Stimulated activated effector memory CD8-positive, alpha-beta T cell treated with anti-CD3 and anti-CD28 coated beads, Interleukin-12 subunit alpha, Interleukin-12 subunit beta, amount 100 ng/mL, for 72 hours (primary cell): ENCODE data around the gene SYTL3.

Experiments used
- ATAC-seq: fragments of 150-1000 bp; cut with Tn5 transposase; 2 replicates; pipeline ENCODE4 v1.10.0; 2021
- DNase-seq, 2 donors: peaks; one replicate each; pipeline ENCODE4 v3.0.0; 2021 to 2022; ENCODE audit warnings: low spot score in 2 of 2
- H3K27ac Mint-ChIP-seq: one replicate; pipeline ENCODE4 v1.8.0; 2022; ENCODE audit warnings: mild to moderate bottlenecking, mixed read lengths
- H3K36me3 Mint-ChIP-seq: one replicate; pipeline ENCODE4 v1.8.0; 2022; ENCODE audit warnings: mild to moderate bottlenecking, mixed read lengths
- H3K4me1 Mint-ChIP-seq: one replicate; pipeline ENCODE4 v1.8.0; 2022; ENCODE audit warnings: mixed read lengths
- H3K4me3 Mint-ChIP-seq: one replicate; pipeline ENCODE4 v1.8.0; 2022; ENCODE audit warnings: mild to moderate bottlenecking, mixed read lengths
- H3K9me3 Mint-ChIP-seq: one replicate; pipeline ENCODE4 v1.8.0; 2022; ENCODE audit warnings: mixed read lengths

SYTL3 gene

DNA sequence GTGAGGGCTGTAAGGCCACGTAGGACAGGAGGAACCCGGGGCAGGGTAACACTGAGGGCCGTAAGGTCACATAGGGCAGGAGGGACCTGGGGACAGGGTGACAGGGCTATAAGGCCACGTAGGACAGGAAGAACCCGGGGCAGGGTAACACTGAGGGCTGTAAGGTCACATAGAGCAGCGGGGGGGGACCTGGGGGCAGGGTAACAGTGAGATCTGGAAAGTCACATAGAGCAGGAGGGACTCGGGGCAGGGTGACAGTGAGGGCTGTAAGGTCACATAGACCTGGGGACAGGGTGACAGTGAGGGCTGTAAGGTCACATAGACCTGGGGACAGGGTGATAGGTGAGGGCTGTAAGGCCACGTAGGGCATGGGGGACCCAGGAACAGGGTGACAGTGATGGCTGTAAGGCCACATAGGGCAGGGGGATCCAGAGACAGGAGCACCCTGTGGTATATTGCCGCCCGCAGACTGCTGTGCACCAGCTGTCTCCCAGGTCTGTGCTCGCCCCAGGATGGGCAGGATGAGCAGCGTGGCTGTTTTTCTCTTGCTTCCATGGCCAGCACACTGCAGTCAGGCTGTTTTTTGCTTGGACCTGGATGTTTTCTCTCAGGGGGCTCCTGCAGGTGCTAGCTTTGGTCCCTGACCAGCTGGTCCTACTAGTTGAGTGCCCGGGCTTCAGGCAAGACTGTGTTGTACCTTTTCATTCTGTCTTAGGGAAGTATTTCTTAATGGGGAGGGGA is 55.7 kb downstream of the SYTL3 start:
- H3K27ac Mint-ChIP-seq: no peak overlapping the region
- no peaks in the 10 kb centered on the region for H3K9me3 Mint-ChIP-seq
- no peak overlapping the region for H3K4me3 Mint-ChIP-seq
- ATAC-seq (no peak), DNase-seq (no peak)
- H3K36me3 Mint-ChIP-seq: peaks cover 97% of the 10 kb centered on the region
- peaks cover 38% of the 10 kb centered on the region for H3K4me1 Mint-ChIP-seq

GRCh38 chr6:158706369-158706982 is 56.6 kb downstream of the SYTL3 start:
- Mint-ChIP-seq H3K9me3 (no peaks in the 10 kb centered on the region), H3K4me3 (no peak overlapping the region), H3K36me3 (peaks cover 97% of the 10 kb centered on the region), H3K4me1 (peaks cover 33% of the 10 kb centered on the region), H3K27ac (peak overlapping the region; percentile 52)
- no peak for DNase-seq
- no peak for ATAC-seq

- Mint-ChIP-seq H3K36me3 (peaks cover 97% of the 10 kb centered on the region), H3K9me3 (no peaks in the 10 kb centered on the region), H3K27ac (peak overlapping the region; percentile 52), H3K4me3 (no peak overlapping the region), H3K4me1 (peaks cover 35% of the 10 kb centered on the region)
- ATAC-seq (no peak), DNase-seq (no peak)
Measured at GRCh38 chr6:158707120-158707820, 57.4 kb downstream of the SYTL3 start.

DNA sequence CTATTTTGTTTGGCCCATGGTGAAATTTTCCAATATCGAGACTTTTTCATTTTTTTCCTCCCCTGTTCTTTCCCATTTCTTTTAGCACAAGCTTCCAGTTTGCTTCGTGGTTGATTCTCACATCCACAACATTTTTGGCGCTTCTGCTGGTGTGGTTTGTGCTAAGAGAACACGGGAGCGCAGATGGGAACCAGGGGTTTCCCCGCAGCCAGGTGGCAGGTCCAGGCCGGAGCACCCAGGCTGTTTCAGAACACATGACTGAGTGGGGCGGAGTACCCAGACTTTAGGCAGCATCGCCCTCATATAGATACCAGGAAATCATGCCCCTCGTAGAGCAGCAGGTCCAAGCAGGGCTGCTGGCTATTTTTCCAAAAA is 58.0 kb downstream of the SYTL3 start:
- no peak for ATAC-seq
- Mint-ChIP-seq H3K4me1 (peaks cover 36% of the 10 kb centered on the region), H3K27ac (peak overlapping the region; percentile 32), H3K4me3 (no peak overlapping the region), H3K36me3 (peaks cover 97% of the 10 kb centered on the region), H3K9me3 (no peaks in the 10 kb centered on the region)
- DNase-seq: no peak

GRCh38 chr6:158708239-158708638 is 58.4 kb downstream of the SYTL3 start:
- Mint-ChIP-seq H3K27ac (peak overlapping the region; percentile 32), H3K4me3 (no peak overlapping the region), H3K36me3 (peaks cover 97% of the 10 kb centered on the region), H3K9me3 (no peaks in the 10 kb centered on the region), H3K4me1 (peaks cover 38% of the 10 kb centered on the region)
- ATAC-seq (no peak), DNase-seq (no peak)

DNA sequence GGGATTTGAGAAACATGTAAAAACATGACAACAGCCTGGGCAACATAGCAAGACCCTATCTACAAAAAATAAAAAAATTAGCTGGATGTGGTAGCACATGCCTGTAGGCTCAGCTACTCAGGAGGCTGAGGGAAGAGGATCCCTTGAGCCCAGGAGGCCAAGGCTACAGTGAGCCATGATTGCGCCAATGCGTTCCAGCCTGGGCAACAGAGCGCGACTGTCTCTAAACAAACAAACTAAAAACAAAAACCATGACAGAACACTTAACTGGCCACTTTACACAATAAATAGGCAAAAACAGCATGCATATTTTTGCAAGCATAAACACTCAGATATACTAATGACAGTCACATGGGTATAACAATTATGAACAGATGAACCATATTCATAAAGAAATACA is 60.0 kb downstream of the SYTL3 start:
- Mint-ChIP-seq H3K27ac (no peak overlapping the region), H3K4me1 (peaks cover 34% of the 10 kb centered on the region), H3K9me3 (no peaks in the 10 kb centered on the region), H3K4me3 (no peak overlapping the region), H3K36me3 (peaks cover 97% of the 10 kb centered on the region)
- ATAC-seq (no peak), DNase-seq (no peak)

DNA sequence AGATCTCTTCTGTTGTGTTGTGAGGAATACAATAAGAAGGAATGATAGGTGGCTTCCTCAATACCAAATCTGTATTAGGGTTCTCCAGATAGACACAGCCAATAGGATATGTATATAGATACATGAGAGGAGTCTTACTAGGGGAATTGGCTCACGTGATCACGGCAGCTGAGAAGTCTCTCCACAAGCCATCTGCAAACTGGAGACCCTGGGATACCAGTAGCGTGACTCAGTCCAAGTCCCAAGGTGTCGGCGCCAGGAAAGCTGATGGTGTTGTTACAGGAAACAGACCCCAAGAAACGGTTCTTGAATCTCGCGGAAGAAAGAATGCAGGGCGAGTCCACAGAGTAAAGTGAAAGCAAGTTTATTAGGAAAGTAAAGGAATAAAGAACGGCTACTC is 61.4 kb downstream of the SYTL3 start:
- H3K27ac Mint-ChIP-seq: no peak overlapping the region
- H3K4me1 Mint-ChIP-seq: peaks cover 48% of the 10 kb centered on the region
- no peak for ATAC-seq
- no peak for DNase-seq
- peaks cover 100% of the 10 kb centered on the region for H3K36me3 Mint-ChIP-seq
- no peaks in the 10 kb centered on the region for H3K9me3 Mint-ChIP-seq
- H3K4me3 Mint-ChIP-seq: no peak overlapping the region

GRCh38 chr6:158713469-158713868 is 63.6 kb downstream of the SYTL3 start:
- Mint-ChIP-seq H3K27ac (peak overlapping the region; percentile 64), H3K9me3 (no peaks in the 10 kb centered on the region), H3K4me1 (peaks cover 64% of the 10 kb centered on the region), H3K4me3 (no peak overlapping the region), H3K36me3 (peaks cover 100% of the 10 kb centered on the region)
- no peak for DNase-seq
- no peak for ATAC-seq

GRCh38 chr6:158714706-158715105 is 64.9 kb downstream of the SYTL3 start:
- Mint-ChIP-seq H3K27ac (peak overlapping the region; percentile 90), H3K4me3 (no peak overlapping the region), H3K9me3 (no peaks in the 10 kb centered on the region), H3K4me1 (peaks cover 73% of the 10 kb centered on the region), H3K36me3 (peaks cover 100% of the 10 kb centered on the region)
- no peak for DNase-seq
- no peak for ATAC-seq

GRCh38 chr6:158715330-158716311 is 65.8 kb downstream of the SYTL3 start:
- Mint-ChIP-seq H3K27ac (peak overlapping the region; percentile 90), H3K36me3 (peaks cover 100% of the 10 kb centered on the region), H3K9me3 (no peaks in the 10 kb centered on the region), H3K4me3 (peak overlapping the region; percentile 40), H3K4me1 (peaks cover 82% of the 10 kb centered on the region)
- DNase-seq (no peak), ATAC-seq (peak; percentile 2)

GRCh38 chr6:158717341-158718330 is 67.8 kb downstream of the SYTL3 start:
- peak overlapping the region; percentile 36 for H3K4me3 Mint-ChIP-seq
- H3K36me3 Mint-ChIP-seq: peaks cover 100% of the 10 kb centered on the region

DNA sequence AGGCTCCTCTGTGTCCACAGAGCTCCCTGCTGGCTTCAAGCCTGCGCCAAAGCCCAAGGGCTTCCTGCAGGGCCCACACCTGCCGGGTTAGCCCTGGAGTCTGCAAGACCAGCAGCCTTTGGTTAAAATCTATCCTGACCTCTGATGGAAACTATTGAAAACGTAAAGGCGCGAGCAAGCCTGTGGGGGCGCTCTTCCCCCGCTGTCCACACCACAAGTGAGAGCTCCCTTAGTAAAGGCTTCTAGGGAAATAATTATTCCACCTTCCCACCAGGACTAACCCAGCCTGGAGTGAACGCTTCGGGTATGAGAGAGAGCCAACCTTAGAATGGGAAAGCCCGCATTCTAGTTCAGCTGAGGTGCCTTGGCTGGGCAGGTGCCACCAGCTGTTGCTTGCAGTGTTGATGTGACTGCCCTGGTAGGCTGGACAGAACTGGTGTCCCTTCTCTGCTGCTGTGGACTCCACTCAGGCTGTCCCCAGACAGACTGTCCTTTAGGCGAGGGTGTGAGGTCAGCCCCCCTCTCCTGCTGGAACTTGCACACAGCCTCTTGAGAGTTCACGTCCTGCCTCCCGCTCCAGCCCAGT is 68.7 kb downstream of the SYTL3 start:
- Mint-ChIP-seq H3K27ac (peak overlapping the region; percentile 10), H3K36me3 (peaks cover 100% of the 10 kb centered on the region), H3K4me3 (peak overlapping the region; percentile 58), H3K4me1 (peaks cover 71% of the 10 kb centered on the region), H3K9me3 (no peaks in the 10 kb centered on the region)
- ATAC-seq (no peak), DNase-seq (no peak)

More at GRCh38 chr6:158717341-158718330, 67.8 kb downstream of the SYTL3 start:
- Mint-ChIP-seq H3K9me3 (no peaks in the 10 kb centered on the region), H3K4me1 (peaks cover 76% of the 10 kb centered on the region), H3K27ac (peak overlapping the region; percentile 84)
- DNase-seq: no peak
- ATAC-seq: peak; percentile 33

- Mint-ChIP-seq H3K27ac (no peak overlapping the region), H3K4me3 (no peak overlapping the region), H3K9me3 (no peaks in the 10 kb centered on the region), H3K4me1 (peaks cover 49% of the 10 kb centered on the region), H3K36me3 (peaks cover 100% of the 10 kb centered on the region)
- DNase-seq (no peak), ATAC-seq (no peak)
Measured at GRCh38 chr6:158722176-158722729, 72.4 kb downstream of the SYTL3 start.
